ENCODE results near the gene KIAA0825.

Gene KIAA0825

GRCh38 chr5:94329115-94329514, 289.3 kb downstream of the KIAA0825 start:
- no peak for DNase-seq (ENCODE audit: low read depth in 2 of 3, low spot score in 2 of 3)

- DNase-seq (ENCODE audit: low read depth in 2 of 3, low spot score in 2 of 3) = no peak
These were observed 291.8 kb downstream of the KIAA0825 start for GRCh38 chr5:94326586-94326985.

- no peak for DNase-seq (ENCODE audit: low read depth in 2 of 3, low spot score in 2 of 3)
These were observed 301.2 kb downstream of the KIAA0825 start for GRCh38 chr5:94316916-94317838.

GRCh38 chr5:94314460-94315131, 303.8 kb downstream of the KIAA0825 start:
- DNase-seq (ENCODE audit: low read depth in 2 of 3, low spot score in 2 of 3) = no peak

- no peak for DNase-seq (ENCODE audit: low read depth in 2 of 3, low spot score in 2 of 3)
These were observed 304.7 kb downstream of the KIAA0825 start for GRCh38 chr5:94313696-94314095.

- no peak for DNase-seq (ENCODE audit: low read depth in 2 of 3, low spot score in 2 of 3)
These were observed 305.2 kb downstream of the KIAA0825 start for GRCh38 chr5:94313188-94313587.

GRCh38 chr5:94312298-94312697, 306.1 kb downstream of the KIAA0825 start:
- no peak for DNase-seq (ENCODE audit: low read depth in 2 of 3, low spot score in 2 of 3)

- no peak for DNase-seq (ENCODE audit: low read depth in 2 of 3, low spot score in 2 of 3)
These were observed 307.6 kb downstream of the KIAA0825 start for GRCh38 chr5:94310833-94311232.

- no peak for DNase-seq (ENCODE audit: low read depth in 2 of 3, low spot score in 2 of 3)
These were observed 309.3 kb downstream of the KIAA0825 start for GRCh38 chr5:94309141-94309540.

GRCh38 chr5:94308442-94308841, 310.0 kb downstream of the KIAA0825 start:
- no peak for DNase-seq (ENCODE audit: low read depth in 2 of 3, low spot score in 2 of 3)

GRCh38 chr5:94304146-94304545, 314.3 kb downstream of the KIAA0825 start:
- DNase-seq (ENCODE audit: low read depth in 2 of 3, low spot score in 2 of 3) = no peak

- DNase-seq (ENCODE audit: low read depth in 2 of 3, low spot score in 2 of 3) = no peak
These were observed 329.5 kb downstream of the KIAA0825 start for GRCh38 chr5:94288937-94289336.

GRCh38 chr5:94285984-94286383, 332.4 kb downstream of the KIAA0825 start:
- no peak for DNase-seq (ENCODE audit: low read depth in 2 of 3, low spot score in 2 of 3)

- no peak for DNase-seq (ENCODE audit: low read depth in 2 of 3, low spot score in 2 of 3)
These were observed 335.3 kb downstream of the KIAA0825 start for GRCh38 chr5:94283093-94283492.

- DNase-seq (ENCODE audit: low read depth in 2 of 3, low spot score in 2 of 3) = no peak
These were observed 337.1 kb downstream of the KIAA0825 start for GRCh38 chr5:94281236-94281801.

GRCh38 chr5:94276751-94277150, 341.7 kb downstream of the KIAA0825 start:
- DNase-seq (ENCODE audit: low read depth in 2 of 3, low spot score in 2 of 3) = no peak

- DNase-seq (ENCODE audit: low read depth in 2 of 3, low spot score in 2 of 3) = no peak
These were observed 342.4 kb downstream of the KIAA0825 start for GRCh38 chr5:94276048-94276447.

GRCh38 chr5:94274707-94275106, 343.7 kb downstream of the KIAA0825 start:
- DNase-seq (ENCODE audit: low read depth in 2 of 3, low spot score in 2 of 3) = no peak

GRCh38 chr5:94268226-94268625, 350.2 kb downstream of the KIAA0825 start:
- DNase-seq (ENCODE audit: low read depth in 2 of 3, low spot score in 2 of 3) = no peak

- DNase-seq (ENCODE audit: low read depth in 2 of 3, low spot score in 2 of 3) = no peak
These were observed 351.0 kb downstream of the KIAA0825 start for GRCh38 chr5:94267350-94267899.

GRCh38 chr5:94266170-94266569, 352.2 kb downstream of the KIAA0825 start:
- no peak for DNase-seq (ENCODE audit: low read depth in 2 of 3, low spot score in 2 of 3)

GRCh38 chr5:94263068-94263467, 355.3 kb downstream of the KIAA0825 start:
- no peak for DNase-seq (ENCODE audit: low read depth in 2 of 3, low spot score in 2 of 3)
